Measurements from ENCODE around the gene CPT1B.
"Not testable (repeated sequence)": the region's sequence is repeated elsewhere in the genome, so short reads cannot be mapped to it uniquely, and the experiment has no call there.

Gene CPT1B

DNA sequence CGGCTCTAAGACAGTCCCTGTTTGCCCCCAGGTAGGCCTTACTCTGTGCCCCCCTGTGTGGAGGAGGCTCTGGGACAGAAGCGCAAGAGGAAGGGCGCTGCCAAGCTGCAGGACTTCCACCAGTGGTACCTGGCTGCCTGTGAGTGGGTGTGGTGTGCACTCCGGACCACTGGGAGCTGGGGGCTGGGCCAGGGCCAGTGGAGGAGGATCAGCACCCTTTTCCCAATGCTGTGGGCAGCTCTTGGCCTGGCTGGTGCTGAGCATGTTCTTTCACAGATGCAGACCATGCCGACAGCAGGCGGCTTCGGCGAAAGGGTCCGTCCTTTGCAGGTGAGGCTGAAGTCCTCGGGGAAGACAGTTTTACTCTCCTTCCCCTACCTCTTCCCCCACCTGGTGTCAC lies 56.5 kb downstream of the CPT1B start:
- H3K4me3 ChIP-seq (ENCODE audit: low read depth, low read length), result no peak overlapping the region
- TF ChIP-seq, protein P1, sequence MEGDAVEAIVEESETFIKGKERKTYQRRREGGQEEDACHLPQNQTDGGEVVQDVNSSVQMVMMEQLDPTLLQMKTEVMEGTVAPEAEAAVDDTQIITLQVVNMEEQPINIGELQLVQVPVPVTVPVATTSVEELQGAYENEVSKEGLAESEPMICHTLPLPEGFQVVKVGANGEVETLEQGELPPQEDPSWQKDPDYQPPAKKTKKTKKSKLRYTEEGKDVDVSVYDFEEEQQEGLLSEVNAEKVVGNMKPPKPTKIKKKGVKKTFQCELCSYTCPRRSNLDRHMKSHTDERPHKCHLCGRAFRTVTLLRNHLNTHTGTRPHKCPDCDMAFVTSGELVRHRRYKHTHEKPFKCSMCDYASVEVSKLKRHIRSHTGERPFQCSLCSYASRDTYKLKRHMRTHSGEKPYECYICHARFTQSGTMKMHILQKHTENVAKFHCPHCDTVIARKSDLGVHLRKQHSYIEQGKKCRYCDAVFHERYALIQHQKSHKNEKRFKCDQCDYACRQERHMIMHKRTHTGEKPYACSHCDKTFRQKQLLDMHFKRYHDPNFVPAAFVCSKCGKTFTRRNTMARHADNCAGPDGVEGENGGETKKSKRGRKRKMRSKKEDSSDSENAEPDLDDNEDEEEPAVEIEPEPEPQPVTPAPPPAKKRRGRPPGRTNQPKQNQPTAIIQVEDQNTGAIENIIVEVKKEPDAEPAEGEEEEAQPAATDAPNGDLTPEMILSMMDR (conservative IDR thresholded peaks at IDR 0.05; ENCODE audit: low read depth, low read length), result no peak

GRCh38 chr22:50520826-50521453 lies 57.3 kb downstream of the CPT1B start:
- H3K4me3 ChIP-seq (ENCODE audit: low read depth, low read length), result no peak overlapping the region
- TF ChIP-seq, protein P1 (conservative IDR thresholded peaks at IDR 0.05; ENCODE audit: low read depth, low read length), result no peak
- DNase-seq (ENCODE audit: low read depth), result no peak

More for the DNA sequence above, 56.5 kb downstream of the CPT1B start:
- DNase-seq (ENCODE audit: low read depth), result no peak

GRCh38 chr22:50520184-50520583 lies 58.0 kb downstream of the CPT1B start:
- DNase-seq (ENCODE audit: low read depth); H3K4me3 ChIP-seq (ENCODE audit: low read depth, low read length): not testable (repeated sequence)

GRCh38 chr22:50519151-50519550 lies 59.1 kb downstream of the CPT1B start:
- no peak overlapping the region for H3K4me3 ChIP-seq (ENCODE audit: low read depth, low read length)
- TF ChIP-seq, protein P1 (conservative IDR thresholded peaks at IDR 0.05; ENCODE audit: low read depth, low read length), result no peak
- no peak for DNase-seq (ENCODE audit: low read depth)
